ENCODE results near the gene IGSF10.

DNA sequence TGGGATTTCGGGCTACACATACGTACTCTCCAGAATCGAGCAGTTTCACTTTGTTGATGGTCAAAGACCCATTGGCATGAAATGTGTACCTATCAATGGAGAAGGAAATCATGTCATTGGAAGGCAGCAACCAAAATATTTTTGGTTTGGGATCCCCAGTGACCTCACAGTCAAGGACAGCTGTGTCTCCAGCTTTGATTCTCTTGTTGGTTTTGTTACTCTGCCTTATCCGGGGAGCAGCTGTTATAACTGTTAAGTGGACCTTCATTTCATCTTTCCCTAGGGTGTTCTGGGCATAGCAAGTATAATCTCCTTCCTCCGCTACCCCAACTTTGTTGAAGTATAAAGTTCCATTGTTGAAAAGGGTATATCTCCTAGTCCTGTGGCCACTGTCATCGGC is 23.0 kb downstream of the IGSF10 start:
- TF ChIP-seq POLR2A (IDR thresholded peaks at IDR 0.05) = no peak
- TF ChIP-seq, protein P1, sequence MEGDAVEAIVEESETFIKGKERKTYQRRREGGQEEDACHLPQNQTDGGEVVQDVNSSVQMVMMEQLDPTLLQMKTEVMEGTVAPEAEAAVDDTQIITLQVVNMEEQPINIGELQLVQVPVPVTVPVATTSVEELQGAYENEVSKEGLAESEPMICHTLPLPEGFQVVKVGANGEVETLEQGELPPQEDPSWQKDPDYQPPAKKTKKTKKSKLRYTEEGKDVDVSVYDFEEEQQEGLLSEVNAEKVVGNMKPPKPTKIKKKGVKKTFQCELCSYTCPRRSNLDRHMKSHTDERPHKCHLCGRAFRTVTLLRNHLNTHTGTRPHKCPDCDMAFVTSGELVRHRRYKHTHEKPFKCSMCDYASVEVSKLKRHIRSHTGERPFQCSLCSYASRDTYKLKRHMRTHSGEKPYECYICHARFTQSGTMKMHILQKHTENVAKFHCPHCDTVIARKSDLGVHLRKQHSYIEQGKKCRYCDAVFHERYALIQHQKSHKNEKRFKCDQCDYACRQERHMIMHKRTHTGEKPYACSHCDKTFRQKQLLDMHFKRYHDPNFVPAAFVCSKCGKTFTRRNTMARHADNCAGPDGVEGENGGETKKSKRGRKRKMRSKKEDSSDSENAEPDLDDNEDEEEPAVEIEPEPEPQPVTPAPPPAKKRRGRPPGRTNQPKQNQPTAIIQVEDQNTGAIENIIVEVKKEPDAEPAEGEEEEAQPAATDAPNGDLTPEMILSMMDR (IDR thresholded peaks at IDR 0.05 in 4 of 5, conservative IDR thresholded peaks at IDR 0.05 in 1 of 5) = no peak
